Measurements from ENCODE around the gene LSM11. TPM values are rescaled to one million over a fixed set of nuclear protein-coding genes. Genes with fewer than 3 reads are reported as not detected.

The LSM11 gene
- total and polyA plus RNA-seq, 2 donors (not counting 1 experiment from before 2014, with no cell fraction given), result 1.00 to 4.2 TPM

- ChIA-PET CTCF (interaction anchor here (1.2 to 9.0 kb wide), 9 partner anchors 15 to 596 kb away, joined by 3 to 100 read pairs (median 4); partner anchors contain the start of genes C5orf52 and THG1L), POLR2A (interaction anchor here (0.5 to 0.8 kb wide), 2 partner anchors 14 to 24 kb away, joined by 5 to 6 read pairs; no protein-coding TSS in a partner anchor)
Observed at GRCh38 chr5:157745041-157745456, 1.5 kb downstream of the LSM11 start.

More at GRCh38 chr5:157745041-157745456, 1.5 kb downstream of the LSM11 start:
- no peaks in the 10 kb centered on the region for H4K20me1 ChIP-seq (ENCODE audit: control insufficient read depth, insufficient read depth, low read length, poor library complexity, severe bottlenecking)
- H3K9ac ChIP-seq (ENCODE audit: low read length), result peak overlapping the region; percentile 74
- intact Hi-C loops (cut with micrococcal nuclease), result no loop called here
- H2AFZ ChIP-seq (ENCODE audit: insufficient read depth, low read depth, low read length, poor library complexity, severe bottlenecking), result peak overlapping the region; percentile 87
- DNase-seq (no peak), ATAC-seq (ENCODE audit: low read depth) (no peak)
- H3K4me3 Mint-ChIP-seq, result peak overlapping the region; percentile 88
- peak overlapping the region; percentile 89 for H3K4me2 ChIP-seq (replicated peaks; ENCODE audit: low read depth, low read length, poor library complexity, severe bottlenecking)
- no peaks in the 10 kb centered on the region for H3K9me3 ChIP-seq (ENCODE audit: control extremely low read depth in 1 of 3, control insufficient read depth in 2 of 3, insufficient read depth in 1 of 3, low read length in 2 of 3)
- no peaks in the 10 kb centered on the region for H3K9me3 Mint-ChIP-seq (ENCODE audit: insufficient read depth)
- WGBS (ENCODE audit: insufficient coverage), result 94% methylated on average over 4 of the region's 4 CpGs
- no peaks in the 10 kb centered on the region for H3K27me3 Mint-ChIP-seq
- no peak overlapping the region for H3K4me3 ChIP-seq (ENCODE audit: control extremely low read depth in 1 of 5, extremely low read depth in 1 of 5, insufficient read depth in 1 of 5, low read depth in 2 of 5, low read length in 4 of 5)
- peaks cover 12 to 13% of the 10 kb centered on the region in 2 donors for H3K4me1 ChIP-seq (ENCODE audit: control insufficient read depth in 2 of 2, insufficient read depth in 2 of 2, low read length in 2 of 2)
- peaks cover 8% of the 10 kb centered on the region for H3K79me2 ChIP-seq (ENCODE audit: control insufficient read depth, insufficient read depth, low read length)
- no peak overlapping the region for H3K27ac ChIP-seq (ENCODE audit: low read length in 2 of 2)
- TF ChIP-seq CTCF (IDR thresholded peaks at IDR 0.05), result no peak
- TF ChIP-seq EZH2 (IDR thresholded peaks at IDR 0.05; ENCODE audit: borderline replicate concordance, insufficient read depth, low read depth, low read length, poor library complexity, severe bottlenecking), result no peak
- no peak overlapping the region for H3K27ac Mint-ChIP-seq
- H3K27me3 ChIP-seq (replicated peaks in 1 of 4; ENCODE audit: control extremely low read depth in 1 of 4, control insufficient read depth in 3 of 4, insufficient read depth in 4 of 4, low read length in 3 of 4), result no peaks in the 10 kb centered on the region
- H3K4me1 Mint-ChIP-seq, result peaks cover 24% of the 10 kb centered on the region
- no peaks in the 10 kb centered on the region for H3K36me3 ChIP-seq (replicated peaks in 1 of 2; ENCODE audit: control extremely low read depth in 1 of 2, control insufficient read depth in 1 of 2, extremely low read depth in 1 of 2, insufficient read depth in 2 of 2, low read length in 1 of 2)

Data from B cell (primary cell).